Cardiac muscle cell (in vitro differentiated cells and primary cell): ENCODE data around the gene SLC7A7. TPM values are rescaled to one million over a fixed set of nuclear protein-coding genes. Genes with fewer than 3 reads are reported as not detected.

Source experiments
- DNase-seq, 2 donors: peaks; one replicate each; pipeline versions ENCODE4 v3.0.0 to v3.0.0-alpha.2; 2010 to 2017; ENCODE audit warnings: low read depth in 1 of 2, low spot score in 1 of 2
- H3K27ac ChIP-seq: fragments of 200-600 bp; sonication (generic); 2 replicates; pipeline ENCODE4 v1.5.1; 2016
- H3K27me3 ChIP-seq: fragments of 200-600 bp; sonication (generic); 2 replicates; pipeline ENCODE4 v1.6.0; 2016; ENCODE audit warnings: control low read depth
- H3K36me3 ChIP-seq: fragments of 200-600 bp; sonication (generic); 2 replicates; pipeline ENCODE4 v1.5.1; 2016; ENCODE audit warnings: control low read depth
- H3K4me1 ChIP-seq: fragments of 200-600 bp; sonication (generic); 2 replicates; pipeline ENCODE4 v1.8.1; 2017; ENCODE audit warnings: low read depth, mild to moderate bottlenecking, mixed run types
- H3K4me3 ChIP-seq: fragments of 200-600 bp; sonication (generic); 2 replicates; pipeline ENCODE4 v1.5.1; 2016; ENCODE audit warnings: mild to moderate bottlenecking
- H3K9me3 ChIP-seq: fragments of 200-600 bp; sonication (generic); 2 replicates; pipeline ENCODE4 v1.5.1; 2017; ENCODE audit warnings: low read depth, mild to moderate bottlenecking, control low read depth
- polyA plus RNA-seq: library from polyadenylated mRNA; unstranded; fragments of >200 nt; fragmentation: Nextera tagmentation; extraction: Ambion mirVana; gene quantifications from 2 replicates; pipeline ENCODE4 v1.2.1, GENCODE V29; 2016
- total RNA-seq: library from RNA; depleted of rRNA; stranded (reverse); fragments of >200 nt; gene quantifications from 2 replicates; pipeline ENCODE4 v1.2.3, GENCODE V29; 2016
- TF ChIP-seq, protein P1 (sequence below): IDR thresholded peaks from 2 replicates; pipeline ENCODE4 v1.5.1; 2012; ENCODE audit warnings: low read depth, mild to moderate bottlenecking, low read length

The SLC7A7 gene
- total and polyA plus RNA-seq, 2 experiments from 2014 or later: 1.9 to 2.3 TPM

DNA sequence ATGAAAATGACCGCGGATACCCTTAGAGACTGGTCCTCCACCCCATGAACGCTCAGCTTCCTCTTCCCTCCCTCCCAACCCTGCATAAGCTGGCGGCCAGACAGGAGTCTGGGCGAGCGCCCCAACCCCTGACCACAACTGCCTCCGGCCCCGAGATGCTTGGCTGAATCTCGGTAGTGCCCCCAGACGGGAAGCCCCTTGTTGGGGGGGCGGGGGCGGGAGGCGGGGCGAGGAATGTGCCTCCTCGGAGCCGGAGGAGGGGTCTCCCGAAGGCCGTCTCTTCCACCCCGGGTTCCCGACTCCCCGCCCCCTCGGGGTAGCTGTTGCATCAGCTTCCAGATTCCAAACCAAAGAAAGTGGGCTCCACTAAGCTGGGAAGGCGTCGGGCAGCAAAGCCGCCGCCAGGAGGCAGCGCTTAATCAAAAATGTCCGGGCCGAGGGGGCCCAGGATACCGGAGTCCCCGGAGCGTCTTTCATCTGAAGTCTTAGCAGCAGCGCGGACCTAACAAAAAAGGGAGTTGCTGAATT lies 7.4 kb upstream of the SLC7A7 start:
- DNase-seq: peak; percentile 90 to 97
- Histone ChIP-seq H3K9me3 (no peaks in the 10 kb centered on the region), H3K36me3 (no peaks in the 10 kb centered on the region), H3K27me3 (no peaks in the 10 kb centered on the region), H3K4me1 (peaks cover 16% of the 10 kb centered on the region), H3K4me3 (peak overlapping the region; percentile 16), H3K27ac (no peak overlapping the region)
- TF ChIP-seq, protein P1, sequence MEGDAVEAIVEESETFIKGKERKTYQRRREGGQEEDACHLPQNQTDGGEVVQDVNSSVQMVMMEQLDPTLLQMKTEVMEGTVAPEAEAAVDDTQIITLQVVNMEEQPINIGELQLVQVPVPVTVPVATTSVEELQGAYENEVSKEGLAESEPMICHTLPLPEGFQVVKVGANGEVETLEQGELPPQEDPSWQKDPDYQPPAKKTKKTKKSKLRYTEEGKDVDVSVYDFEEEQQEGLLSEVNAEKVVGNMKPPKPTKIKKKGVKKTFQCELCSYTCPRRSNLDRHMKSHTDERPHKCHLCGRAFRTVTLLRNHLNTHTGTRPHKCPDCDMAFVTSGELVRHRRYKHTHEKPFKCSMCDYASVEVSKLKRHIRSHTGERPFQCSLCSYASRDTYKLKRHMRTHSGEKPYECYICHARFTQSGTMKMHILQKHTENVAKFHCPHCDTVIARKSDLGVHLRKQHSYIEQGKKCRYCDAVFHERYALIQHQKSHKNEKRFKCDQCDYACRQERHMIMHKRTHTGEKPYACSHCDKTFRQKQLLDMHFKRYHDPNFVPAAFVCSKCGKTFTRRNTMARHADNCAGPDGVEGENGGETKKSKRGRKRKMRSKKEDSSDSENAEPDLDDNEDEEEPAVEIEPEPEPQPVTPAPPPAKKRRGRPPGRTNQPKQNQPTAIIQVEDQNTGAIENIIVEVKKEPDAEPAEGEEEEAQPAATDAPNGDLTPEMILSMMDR: peak; percentile 87

DNA sequence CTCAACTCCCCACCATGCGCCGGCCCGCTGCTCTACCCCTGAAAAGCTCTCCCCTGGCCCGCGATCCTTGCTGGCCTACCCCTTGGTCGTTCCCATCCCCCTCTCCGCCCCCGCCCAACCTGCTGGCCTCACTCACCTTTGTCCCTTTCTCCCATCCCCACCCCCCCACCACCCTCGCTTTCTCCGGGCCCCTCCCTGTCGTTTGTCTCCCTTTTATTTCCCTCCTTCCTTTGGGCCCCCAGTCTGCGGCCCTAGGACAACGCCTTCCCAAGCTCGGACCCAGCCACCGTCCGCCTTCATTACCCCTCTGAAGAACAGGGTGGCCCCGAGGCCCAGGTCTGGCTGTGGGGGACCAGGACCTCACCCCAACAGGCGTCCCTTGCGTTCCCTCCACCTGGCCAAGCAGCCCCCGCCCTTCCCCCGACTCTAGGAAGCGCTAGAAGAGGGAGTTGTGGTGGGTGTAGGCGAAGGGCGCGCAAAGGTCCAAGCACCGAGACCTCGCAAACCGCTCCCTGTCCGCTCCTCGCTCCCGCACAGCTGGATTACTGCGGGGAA lies 6.9 kb upstream of the SLC7A7 start:
- Histone ChIP-seq H3K4me1 (peaks cover 16% of the 10 kb centered on the region), H3K4me3 (no peak overlapping the region), H3K36me3 (no peaks in the 10 kb centered on the region), H3K27ac (no peak overlapping the region), H3K27me3 (no peaks in the 10 kb centered on the region), H3K9me3 (no peaks in the 10 kb centered on the region)
- TF ChIP-seq, protein P1: no peak
- no peak for DNase-seq

DNA sequence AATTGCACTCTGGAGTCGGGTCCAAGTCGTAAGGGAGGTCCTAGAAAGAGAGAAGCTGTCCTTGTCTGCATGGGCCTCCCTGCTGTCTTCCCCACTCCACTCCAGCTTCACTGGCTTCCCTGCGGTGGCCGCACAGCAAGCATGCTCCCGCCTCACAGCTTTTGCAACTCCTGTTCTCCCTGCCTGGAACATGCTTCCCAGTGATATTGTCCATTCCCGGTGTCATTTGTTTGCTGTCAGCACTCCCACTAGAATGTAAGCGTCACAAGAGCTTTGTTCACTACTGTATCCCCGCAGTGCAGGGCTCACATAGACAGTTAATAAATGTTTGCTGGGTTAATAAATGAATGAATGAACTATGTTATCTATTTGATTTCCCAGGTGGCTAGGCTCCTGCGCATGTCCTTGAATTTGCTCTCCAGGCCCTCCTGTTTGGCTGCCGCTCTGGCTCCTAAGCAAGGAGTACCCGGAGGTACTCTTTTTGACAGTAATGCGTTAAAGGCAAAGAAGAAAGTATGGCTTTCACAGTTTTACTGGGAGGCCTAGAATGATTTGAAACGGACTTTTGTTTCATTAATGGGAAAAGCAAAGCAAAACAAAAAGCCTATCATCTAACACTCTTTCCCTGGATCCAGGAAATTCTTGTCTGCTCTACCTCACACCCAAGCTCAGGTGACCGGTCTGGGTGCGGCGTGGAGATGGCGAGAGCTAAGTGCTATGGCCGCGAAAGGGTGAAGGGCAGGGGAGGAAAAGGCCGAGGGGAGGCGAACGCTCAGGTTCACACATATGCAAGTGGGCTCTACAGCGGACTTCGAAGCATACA lies 6.2 kb upstream of the SLC7A7 start:
- H3K27ac ChIP-seq: no peak overlapping the region
- no peaks in the 10 kb centered on the region for H3K9me3 ChIP-seq
- H3K4me3 ChIP-seq: no peak overlapping the region

DNA sequence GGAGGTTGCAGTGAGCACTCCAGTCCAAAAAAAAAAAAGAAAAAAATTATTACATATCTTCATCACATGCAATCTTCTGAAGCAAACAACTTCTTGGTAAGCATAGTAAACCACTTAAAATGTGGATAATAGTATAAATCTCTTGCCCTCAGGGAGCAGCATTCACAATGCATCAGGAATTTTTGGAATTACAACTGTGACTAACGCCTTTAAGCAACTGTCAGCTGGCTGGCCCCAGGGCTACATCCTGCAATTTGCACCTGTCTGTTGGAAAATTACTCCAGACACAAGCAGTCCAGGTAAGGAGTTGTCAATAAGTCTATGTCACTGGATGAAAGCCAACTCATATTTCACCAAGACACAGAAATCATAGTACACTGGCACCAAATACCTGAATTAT lies 5.5 kb upstream of the SLC7A7 start:
- H3K4me3 ChIP-seq: no peak overlapping the region
- H3K36me3 ChIP-seq: no peaks in the 10 kb centered on the region
- no peaks in the 10 kb centered on the region for H3K9me3 ChIP-seq
- H3K27me3 ChIP-seq: no peaks in the 10 kb centered on the region
- TF ChIP-seq, protein P1: no peak
- no peak overlapping the region for H3K27ac ChIP-seq
- H3K4me1 ChIP-seq: peaks cover 16% of the 10 kb centered on the region
- peak in 1 of 2 donors; percentile 15 for DNase-seq

More for the DNA sequence above, 6.2 kb upstream of the SLC7A7 start:
- Histone ChIP-seq H3K36me3 (no peaks in the 10 kb centered on the region), H3K4me1 (peaks cover 16% of the 10 kb centered on the region), H3K27me3 (no peaks in the 10 kb centered on the region)
- peak; percentile 48 to 66 for DNase-seq
- TF ChIP-seq, protein P1: no peak

DNA sequence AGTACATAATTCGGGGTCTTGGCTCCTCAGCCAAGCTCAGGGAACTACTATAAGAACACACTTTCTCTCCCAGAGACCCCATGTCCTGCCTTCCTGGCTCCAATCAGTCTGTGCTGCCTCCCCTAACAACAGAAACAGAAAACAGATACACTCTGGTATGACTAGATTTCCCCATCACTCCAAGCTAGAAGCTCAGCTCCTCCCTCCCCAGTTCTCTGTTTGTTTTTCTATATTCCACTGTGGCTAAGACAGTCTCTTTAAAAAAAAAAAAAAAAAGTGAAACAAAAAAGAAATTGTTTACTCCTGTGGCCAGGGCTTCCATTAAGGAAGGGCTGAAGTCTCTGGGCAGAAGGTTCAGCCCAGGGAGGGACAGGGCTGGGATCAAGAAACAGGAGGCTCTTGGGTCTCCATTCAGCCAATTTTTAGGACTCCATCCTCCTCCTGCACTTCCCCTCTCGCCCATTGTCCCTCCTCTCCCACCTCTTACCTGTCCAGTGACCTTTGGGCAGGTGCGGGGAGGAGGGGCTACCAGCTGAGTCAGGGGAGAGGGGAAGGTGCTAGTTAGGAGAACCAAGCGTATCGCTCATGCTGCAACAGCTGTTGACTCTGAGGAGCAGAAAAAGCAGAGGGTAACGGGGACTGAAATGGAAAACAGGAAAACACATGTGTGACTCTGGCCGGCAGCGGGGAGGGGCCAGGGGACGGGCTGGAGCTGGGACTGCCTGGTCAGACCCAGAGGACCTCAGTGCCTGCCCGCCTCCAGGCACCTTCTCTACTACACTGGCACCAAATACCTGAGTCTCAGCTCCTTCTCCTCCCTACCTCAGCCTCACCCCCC lies 4.1 kb upstream of the SLC7A7 start:
- Histone ChIP-seq H3K27me3 (no peaks in the 10 kb centered on the region), H3K4me1 (peaks cover 16% of the 10 kb centered on the region), H3K4me3 (no peak overlapping the region), H3K9me3 (no peaks in the 10 kb centered on the region), H3K36me3 (no peaks in the 10 kb centered on the region), H3K27ac (no peak overlapping the region)
- peak in 1 of 2 donors; percentile 87 for DNase-seq
- TF ChIP-seq, protein P1: no peak
